Astrocyte of the cerebellum (primary cell): ENCODE data around the gene ZNF423.

Source experiments
- DNase-seq: peaks from one replicate; pipeline ENCODE4 v3.0.0-alpha.2; 2011; ENCODE audit warnings: low read depth
- H3K4me3 ChIP-seq: 2 replicates; pipeline ENCODE4 v1.5.1; 2011; ENCODE audit warnings: mild to moderate bottlenecking, low read depth, low read length, moderate library complexity
- CTCF ChIP-seq: IDR thresholded peaks from 2 replicates; pipeline ENCODE4 v1.5.1; 2012; ENCODE audit warnings: low read length, low read depth, moderate library complexity, mild to moderate bottlenecking; ENCODE audit errors: missing control alignments
- in situ Hi-C: cut with HindIII; loops from 2 replicates; pipeline ENCODE4 v1.10.0; 2017; ENCODE audit warnings: low sequenced_read_pairs

Gene ZNF423

GRCh38 chr16:49499414-49499785 lies 356.5 kb downstream of the ZNF423 start:
- in situ Hi-C loops, result no loop called here
- TF ChIP-seq CTCF, result no peak
- no peak overlapping the region for H3K4me3 ChIP-seq
- DNase-seq, result no peak

GRCh38 chr16:49498666-49499413 lies 357.1 kb downstream of the ZNF423 start:
- no peak for DNase-seq
- no peak overlapping the region for H3K4me3 ChIP-seq
- no peak for TF ChIP-seq CTCF
- in situ Hi-C loops, result no loop called here

GRCh38 chr16:49498264-49498663 lies 357.6 kb downstream of the ZNF423 start:
- no peak for TF ChIP-seq CTCF
- no peak for DNase-seq
- no peak overlapping the region for H3K4me3 ChIP-seq
- in situ Hi-C loops, result no loop called here

GRCh38 chr16:49497466-49497865 lies 358.4 kb downstream of the ZNF423 start:
- in situ Hi-C loops, result no loop called here
- TF ChIP-seq CTCF, result no peak
- no peak overlapping the region for H3K4me3 ChIP-seq
- no peak for DNase-seq

GRCh38 chr16:49496656-49497055 lies 359.3 kb downstream of the ZNF423 start:
- no peak overlapping the region for H3K4me3 ChIP-seq
- TF ChIP-seq CTCF, result no peak
- no peak for DNase-seq
- in situ Hi-C loops, result no loop called here

GRCh38 chr16:49495596-49496355 lies 360.1 kb downstream of the ZNF423 start:
- no peak for DNase-seq
- in situ Hi-C loops, result no loop called here
- TF ChIP-seq CTCF, result no peak
- H3K4me3 ChIP-seq, result no peak overlapping the region
